Gastroesophageal sphincter (tissue), 4 donors: ENCODE data around the gene NFASC. TPM values are rescaled to one million over a fixed set of nuclear protein-coding genes. Genes with fewer than 3 reads are reported as not detected.
A peak's percentile ranks its signal among the peaks of the same experiment; 100 is the strongest.

Experiments used
- ATAC-seq: fragments of 150-250 bp; one replicate; pipeline ENCODE4 v1.9.1; 2016; ENCODE audit warnings: mild to moderate bottlenecking, moderate library complexity
- H3K27ac ChIP-seq, 4 donors: fragments of 200-600 bp; sonication (generic) in 3 of 4; 1 replicate in 3 of 4; 2 replicates in 1 of 4; pipeline ENCODE4 v1.5.1; 2016 to 2019
- H3K27me3 ChIP-seq: fragments of 200-600 bp; sonication (generic); one replicate; pipeline ENCODE4 v1.5.1; 2019
- H3K36me3 ChIP-seq, 2 donors: fragments of 200-600 bp; sonication (generic); one replicate each; pipeline ENCODE4 v1.5.1; 2019; ENCODE audit warnings: control low read depth in 1 of 2
- H3K4me1 ChIP-seq, 3 donors: fragments of 200-600 bp; sonication (generic); 1 replicate in 2 of 3; 2 replicates in 1 of 3; pipeline ENCODE4 v1.5.1; 2016 to 2019; ENCODE audit warnings: control low read depth in 2 of 3
- H3K4me3 ChIP-seq, 2 donors: fragments of 200-600 bp; sonication (generic); one replicate each; pipeline ENCODE4 v1.5.1; 2019; ENCODE audit warnings: mild to moderate bottlenecking in 1 of 2, moderate library complexity in 1 of 2
- H3K9me3 ChIP-seq, 3 donors: fragments of 200-600 bp; sonication (generic); one replicate each; pipeline ENCODE4 v1.5.1; 2017 to 2019; ENCODE audit warnings: control low read depth in 2 of 3
- CTCF ChIP-seq, 4 experiments: fragments of 200-600 bp in 2 of 4; fragments of 450-650 bp in 2 of 4; sonication (generic) in 1 of 4; IDR thresholded peaks; one replicate each; pipeline ENCODE4 v1.5.1; 2017 to 2019; ENCODE audit warnings: antibody characterized with exemption in 4 of 4, mild to moderate bottlenecking in 2 of 4, moderate library complexity in 2 of 4
- EP300 ChIP-seq: sonication (generic); formaldehyde crosslinking; IDR thresholded peaks from one replicate; pipeline ENCODE4 v1.6.1; 2017; ENCODE audit warnings: antibody characterized with exemption, mild to moderate bottlenecking
- POLR2A ChIP-seq, 2 donors: fragments of 450-650 bp; IDR thresholded peaks; one replicate each; pipeline ENCODE4 v1.6.1; 2017; ENCODE audit warnings: antibody characterized with exemption in 2 of 2, mild to moderate bottlenecking in 2 of 2, moderate library complexity in 1 of 2
- POLR2AphosphoS5 ChIP-seq: sonication (generic); formaldehyde crosslinking; IDR thresholded peaks from one replicate; pipeline ENCODE4 v1.6.1; 2017; ENCODE audit warnings: antibody characterized with exemption
- WGBS, 2 donors: methylation state at CpG; one replicate each; pipeline ENCODE4 v1.1.5; 2018; ENCODE audit warnings: low coverage in 1 of 2; 5-methylcytosine and 5-hydroxymethylcytosine counted together
- total RNA-seq, 4 donors: library from RNA; depleted of rRNA; stranded (reverse); fragments of >200 nt; gene quantifications; one replicate each; pipeline ENCODE4 v1.1.0, GENCODE V29; 2016

Gene NFASC
- total RNA-seq, 4 donors from 2014 or later, result 39.0 to 121 (median 54.5) TPM

- Histone ChIP-seq H3K36me3 (peaks cover 0 to 86% of the 10 kb centered on the region in 2 donors), H3K27me3 (no peaks in the 10 kb centered on the region), H3K4me1 (peaks cover 0 to 20% (median 0%) of the 10 kb centered on the region in 3 donors), H3K4me3 (no peak overlapping the region), H3K27ac (peak overlapping the region in 3 of 4 donors; percentile 8 to 52 (median 48)), H3K9me3 (no peaks in the 10 kb centered on the region)
- WGBS, 2 donors, result 42% methylated on average over 2 of the region's 2 CpGs; no CpG with 5 or more reads in 1 of the 2 donors
- TF ChIP-seq POLR2A (IDR thresholded peaks at IDR 0.05) (no peak), EP300 (no peak), CTCF (IDR thresholded peaks at IDR 0.05) (no peak), POLR2AphosphoS5 (no peak)
- no peak for ATAC-seq
Measured at GRCh38 chr1:204959836-204960235, 89.2 kb downstream of the NFASC start.

- Histone ChIP-seq H3K36me3 (peaks cover 0 to 85% of the 10 kb centered on the region in 2 donors), H3K27me3 (no peaks in the 10 kb centered on the region), H3K9me3 (no peaks in the 10 kb centered on the region), H3K4me1 (peaks cover 0 to 20% (median 0%) of the 10 kb centered on the region in 3 donors), H3K4me3 (no peak overlapping the region), H3K27ac (peak overlapping the region in 3 of 4 donors; percentile 8 to 52 (median 48))
- 72 to 90% methylated on average over 6 of the region's 8 CpGs for WGBS, 2 donors
- ATAC-seq, result no peak
- TF ChIP-seq EP300 (no peak), CTCF (IDR thresholded peaks at IDR 0.05) (no peak), POLR2A (IDR thresholded peaks at IDR 0.05) (no peak), POLR2AphosphoS5 (no peak)
Measured at GRCh38 chr1:204960306-204961125, 89.9 kb downstream of the NFASC start.

GRCh38 chr1:204961765-204962419 is 91.2 kb downstream of the NFASC start:
- ATAC-seq, result no peak
- Histone ChIP-seq H3K36me3 (peaks cover 0 to 86% of the 10 kb centered on the region in 2 donors), H3K27ac (no peak overlapping the region), H3K27me3 (no peaks in the 10 kb centered on the region), H3K4me3 (no peak overlapping the region), H3K4me1 (peaks cover 0 to 20% (median 0%) of the 10 kb centered on the region in 3 donors), H3K9me3 (no peaks in the 10 kb centered on the region)
- TF ChIP-seq EP300 (no peak), POLR2A (IDR thresholded peaks at IDR 0.05) (no peak)
- 50 to 57% methylated on average over 3 to 5 of the region's 8 CpGs for WGBS, 2 donors

- Histone ChIP-seq H3K27ac (no peak overlapping the region), H3K27me3 (no peaks in the 10 kb centered on the region), H3K36me3 (peaks cover 0 to 86% of the 10 kb centered on the region in 2 donors), H3K9me3 (no peaks in the 10 kb centered on the region), H3K4me1 (peaks cover 0 to 20% (median 0%) of the 10 kb centered on the region in 3 donors), H3K4me3 (no peak overlapping the region)
- WGBS, 2 donors, result 83 to 91% methylated on average over 5 to 6 of the region's 6 CpGs
- no peak for ATAC-seq
- TF ChIP-seq EP300 (no peak), CTCF (IDR thresholded peaks at IDR 0.05) (no peak), POLR2A (IDR thresholded peaks at IDR 0.05) (no peak), POLR2AphosphoS5 (no peak)
Measured at GRCh38 chr1:204962742-204963632, 92.3 kb downstream of the NFASC start.

GRCh38 chr1:204967451-204967850 is 96.8 kb downstream of the NFASC start:
- 41 to 42% methylated on average over 5 of the region's 6 CpGs for WGBS, 2 donors
- Histone ChIP-seq H3K4me3 (no peak overlapping the region), H3K9me3 (no peaks in the 10 kb centered on the region), H3K36me3 (peaks cover 0 to 98% of the 10 kb centered on the region in 2 donors), H3K27me3 (no peaks in the 10 kb centered on the region), H3K27ac (no peak overlapping the region), H3K4me1 (no peaks in the 10 kb centered on the region)
- no peak for ATAC-seq
- no peak for TF ChIP-seq CTCF (IDR thresholded peaks at IDR 0.05)
